NCI-H2081 treated with DMSO at 0.1 percent for 48 hours (cell line): ENCODE data around the gene CUEDC2.

Source experiments
- DNase-seq: peaks from one replicate; lab custom pipeline; 2025; lab: John Stamatoyannopoulos, UW

The CUEDC2 gene

DNA sequence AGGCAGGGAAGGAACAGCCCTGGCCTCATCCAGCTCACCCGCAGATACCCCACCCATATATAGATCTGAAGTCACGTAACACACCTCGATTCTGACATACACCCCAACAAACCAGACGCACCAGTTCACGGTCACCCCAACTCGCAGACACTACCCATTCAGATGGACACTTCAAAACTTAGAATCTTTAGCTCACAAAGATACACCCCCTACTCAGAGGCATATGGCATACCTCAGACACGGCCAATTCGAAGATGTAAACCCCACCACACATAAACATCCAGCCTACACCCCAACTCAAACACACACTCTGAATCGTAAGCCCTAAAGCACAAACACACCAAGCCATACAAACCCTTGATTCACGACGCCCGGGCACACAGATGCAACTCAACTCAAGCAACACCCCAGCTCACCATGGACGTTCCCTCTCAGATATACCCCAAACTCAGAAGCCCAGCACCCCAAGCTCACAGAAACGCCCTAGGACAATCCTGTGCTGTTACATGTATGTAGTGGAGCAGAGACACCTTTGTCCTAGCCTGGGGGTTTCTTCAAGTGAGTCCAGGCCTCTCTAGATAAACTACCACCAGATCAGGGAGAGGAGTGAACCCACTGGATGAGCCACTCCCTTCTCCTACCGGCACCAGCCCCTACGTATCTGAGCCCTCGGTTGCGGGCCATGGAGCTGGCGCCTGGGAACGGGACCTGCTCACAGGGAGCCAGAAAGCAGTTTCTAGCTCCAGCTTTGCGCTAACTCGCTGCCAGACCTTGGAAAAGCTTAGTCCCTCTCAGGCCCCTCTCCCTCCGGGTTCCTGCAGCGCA lies 22.6 kb downstream of the CUEDC2 start:
- no peak for DNase-seq

DNA sequence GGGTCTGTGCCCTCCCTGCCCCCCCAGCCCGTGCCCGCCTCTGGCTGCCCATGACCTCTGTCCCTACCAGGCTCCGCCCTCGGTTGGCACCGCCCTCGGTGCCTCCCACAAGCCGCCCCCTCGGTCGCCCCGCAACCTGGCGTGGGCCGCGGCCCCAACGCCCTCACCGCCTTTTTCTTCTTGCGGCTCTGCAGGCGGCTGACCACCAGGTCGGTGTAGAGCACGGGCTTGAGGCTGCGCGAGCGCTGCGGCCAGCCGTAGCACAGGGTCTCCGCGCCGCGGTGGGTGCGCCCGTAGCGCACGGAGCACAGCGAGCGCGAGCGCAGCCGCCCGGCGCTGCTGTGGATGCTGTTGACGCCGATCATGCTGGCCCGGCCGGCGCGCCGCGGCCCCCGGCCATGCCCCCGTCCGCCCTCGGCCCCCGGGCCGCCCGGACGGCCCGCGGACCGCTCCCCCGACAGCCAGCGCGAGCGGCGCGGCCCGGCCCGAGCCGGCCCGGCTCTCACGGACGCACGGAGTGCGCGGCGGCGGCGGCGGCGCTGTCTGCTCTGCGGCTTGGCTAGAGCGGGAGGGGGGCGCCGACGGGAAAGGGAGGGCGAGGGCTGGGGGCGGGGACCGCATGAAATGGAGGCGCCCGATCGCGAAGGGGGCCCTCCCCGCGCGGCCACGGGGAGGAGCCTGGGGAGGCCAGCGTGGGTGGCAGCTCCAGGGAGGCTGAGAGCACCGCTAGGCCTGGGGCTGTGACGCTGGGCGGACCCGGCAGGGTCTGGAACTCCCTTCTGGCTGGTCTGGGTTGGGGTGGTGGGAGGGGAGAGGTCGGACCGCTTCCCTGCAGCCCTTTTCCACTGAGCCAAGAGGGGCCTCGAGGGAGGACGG lies 23.4 kb downstream of the CUEDC2 start:
- no peak for DNase-seq

DNA sequence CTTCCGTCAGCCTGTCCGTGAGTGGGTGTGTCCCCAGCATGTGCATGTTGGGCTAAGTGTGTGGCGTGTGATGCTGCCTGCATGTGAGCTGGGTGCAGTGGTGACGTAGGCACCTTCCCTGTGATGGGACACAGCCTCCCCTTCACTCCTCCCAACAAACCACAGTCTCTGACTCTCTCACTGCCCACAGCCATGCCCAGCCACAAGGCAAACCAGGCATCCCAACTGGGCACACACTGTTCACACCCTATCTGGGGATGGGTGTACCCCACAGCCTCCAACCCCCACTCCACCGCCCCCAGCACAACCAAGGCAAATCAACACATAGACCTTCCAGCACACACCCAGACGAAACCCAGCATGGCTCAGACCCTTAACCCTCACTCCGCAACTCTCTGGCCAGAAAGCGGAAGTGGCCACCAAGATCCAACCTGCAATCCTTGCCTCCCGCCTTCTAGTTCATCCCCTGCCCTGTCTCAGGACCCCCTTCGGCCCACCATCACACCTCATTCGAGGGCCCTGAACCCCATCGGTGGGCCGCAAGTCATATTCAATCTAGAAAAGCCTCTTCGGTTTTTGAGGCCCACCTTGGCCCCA lies 24.1 kb downstream of the CUEDC2 start:
- no peak for DNase-seq

DNA sequence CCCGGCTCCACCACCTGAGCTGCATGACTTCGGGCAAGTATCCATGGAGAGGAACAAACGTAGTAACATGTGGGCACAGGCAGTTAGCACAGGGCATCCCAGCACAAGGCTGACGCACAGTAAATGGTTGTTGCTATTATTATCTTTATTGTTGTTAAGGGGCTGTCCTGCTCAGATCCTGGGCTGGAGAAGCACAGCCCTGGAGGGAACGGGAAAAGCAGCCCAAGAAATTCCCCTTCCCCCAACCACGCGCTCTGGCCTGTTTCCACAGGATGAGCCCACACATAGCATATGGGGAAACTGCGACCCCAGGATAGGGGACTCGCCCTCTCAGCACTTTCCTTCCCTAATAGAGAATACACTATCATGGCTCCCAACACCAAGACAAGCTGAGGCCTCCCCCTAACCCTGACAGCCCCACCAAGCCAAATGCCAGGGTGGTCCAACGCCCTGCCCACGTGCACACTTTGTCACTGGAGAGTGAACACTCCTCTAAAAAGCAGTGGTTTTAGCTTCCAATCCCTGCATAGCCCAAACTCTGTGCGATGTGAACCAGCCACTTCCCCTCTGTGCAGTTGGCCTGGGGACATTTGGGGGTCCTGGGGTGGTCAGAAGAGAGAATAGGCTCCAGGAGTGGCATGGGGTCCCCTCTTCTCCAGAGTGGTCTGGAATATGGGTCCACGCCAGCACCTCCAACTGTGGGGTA lies 24.8 kb downstream of the CUEDC2 start:
- DNase-seq, result no peak

DNA sequence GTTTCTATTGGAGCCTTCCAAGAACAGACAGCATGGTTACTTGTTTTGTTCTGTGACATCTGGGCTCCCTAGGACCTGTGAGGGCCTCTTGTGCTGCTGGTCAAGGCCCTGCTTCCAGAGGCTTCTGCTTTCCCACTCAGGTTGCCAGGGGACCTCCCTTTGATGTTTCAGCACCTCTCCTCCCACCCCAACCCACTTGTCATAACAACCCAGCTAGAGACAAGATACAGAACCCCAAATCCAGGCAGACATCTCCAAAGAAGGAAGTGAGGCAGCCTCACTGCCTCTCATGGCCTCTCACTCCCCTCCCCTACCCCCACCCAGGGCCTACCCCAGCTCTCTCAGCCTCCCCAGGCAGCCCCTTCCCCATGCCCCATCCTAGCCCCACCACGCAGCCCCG lies 25.6 kb downstream of the CUEDC2 start:
- DNase-seq, result no peak

DNA sequence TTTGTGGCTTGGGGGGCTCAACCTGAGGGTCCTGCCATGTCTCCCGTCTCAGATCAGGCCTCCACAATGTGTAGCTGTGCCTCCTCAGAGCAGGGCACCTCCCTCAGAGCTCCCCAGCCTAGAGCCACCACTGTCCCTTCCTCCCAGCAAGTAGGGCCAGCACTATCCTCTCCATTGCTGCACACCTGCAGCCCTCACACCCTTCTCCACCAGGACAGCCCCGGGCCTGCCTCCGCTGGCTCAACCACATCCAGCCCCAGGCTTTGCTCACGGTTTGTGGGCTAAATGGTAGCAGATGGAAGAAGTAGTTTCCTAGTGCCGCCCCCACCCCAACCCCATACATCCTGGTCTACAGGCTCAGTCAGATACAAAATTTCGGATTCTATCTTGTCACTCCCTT lies 26.7 kb downstream of the CUEDC2 start:
- DNase-seq, result no peak

DNA sequence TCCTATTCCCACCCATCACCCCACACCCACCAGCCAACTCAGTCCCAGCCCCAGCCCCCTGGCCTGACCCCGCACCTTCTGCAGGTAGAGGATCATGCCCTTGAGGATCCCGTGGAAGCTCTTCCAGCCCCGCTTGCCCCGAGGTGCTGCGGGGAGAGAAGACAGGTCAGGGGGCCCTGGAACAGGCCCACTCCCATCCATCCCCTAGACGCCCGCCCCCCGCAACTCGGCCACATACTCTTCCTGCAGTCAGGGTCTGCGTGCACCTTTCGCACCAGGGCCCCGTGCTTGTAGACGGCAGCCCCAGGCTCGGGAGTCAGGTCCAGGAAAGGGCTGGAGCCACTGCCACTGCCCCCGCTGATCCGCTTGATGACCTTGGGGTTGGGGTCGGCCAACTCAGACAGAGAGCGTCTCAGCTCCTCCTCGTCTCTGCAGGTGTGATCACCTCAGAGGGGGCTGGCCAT lies 27.2 kb downstream of the CUEDC2 start:
- DNase-seq, result no peak

DNA sequence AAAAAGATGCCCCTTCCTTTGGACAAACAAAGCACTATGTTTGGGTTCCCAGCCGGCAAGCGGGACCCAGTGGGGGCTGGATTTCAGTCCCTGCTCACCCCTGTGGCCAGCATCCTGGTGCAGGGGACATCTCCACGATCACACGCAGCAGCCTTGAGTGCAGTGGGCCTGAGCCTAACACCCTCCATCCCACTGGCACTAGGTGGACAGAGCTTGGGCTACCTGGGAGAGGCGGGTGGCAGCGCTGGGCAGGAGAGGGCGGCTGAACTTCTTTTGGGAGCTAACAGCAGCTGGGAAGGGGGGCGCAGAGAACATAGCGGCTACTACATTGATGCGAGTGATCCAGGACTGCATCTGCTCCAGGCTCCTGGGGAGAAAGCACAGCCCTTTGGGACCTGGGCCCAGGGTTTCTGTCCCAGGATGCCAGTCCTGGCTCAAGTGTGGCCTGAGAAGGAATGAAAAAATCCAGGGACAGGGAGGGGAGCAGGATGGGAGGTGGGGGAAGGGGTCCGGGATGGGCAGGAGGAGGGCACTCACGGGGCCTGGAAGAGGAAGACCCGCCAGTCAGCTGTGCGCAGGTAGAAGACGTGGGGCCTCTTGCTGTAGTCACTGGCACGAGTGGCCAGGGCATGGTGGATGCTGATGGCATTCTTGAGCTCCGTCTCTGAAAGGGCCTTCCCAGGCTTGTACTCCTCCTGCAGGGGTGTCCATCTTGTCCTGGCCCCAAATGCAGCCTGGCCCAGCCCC lies 27.8 kb downstream of the CUEDC2 start:
- no peak for DNase-seq

DNA sequence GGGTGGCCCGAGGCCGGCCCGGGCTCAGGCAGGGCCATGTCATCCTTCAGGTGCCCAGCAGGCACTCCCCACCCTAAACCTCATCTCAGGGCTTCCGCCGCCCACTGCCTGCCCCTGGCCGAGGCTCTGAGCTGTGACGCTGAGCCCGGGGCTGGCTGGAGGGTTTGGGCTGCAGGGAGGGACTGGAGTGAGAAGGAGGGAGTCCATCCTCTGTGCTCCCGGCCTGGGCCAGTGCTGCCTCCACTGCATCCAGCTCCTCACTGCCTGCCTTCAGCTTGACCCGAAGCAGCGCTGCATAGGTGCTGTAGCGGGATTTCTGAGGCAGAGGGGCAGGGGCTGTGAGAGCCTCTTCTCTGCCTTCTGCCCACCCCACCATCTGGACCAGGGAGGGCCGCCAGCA lies 29.3 kb downstream of the CUEDC2 start:
- DNase-seq, result no peak

DNA sequence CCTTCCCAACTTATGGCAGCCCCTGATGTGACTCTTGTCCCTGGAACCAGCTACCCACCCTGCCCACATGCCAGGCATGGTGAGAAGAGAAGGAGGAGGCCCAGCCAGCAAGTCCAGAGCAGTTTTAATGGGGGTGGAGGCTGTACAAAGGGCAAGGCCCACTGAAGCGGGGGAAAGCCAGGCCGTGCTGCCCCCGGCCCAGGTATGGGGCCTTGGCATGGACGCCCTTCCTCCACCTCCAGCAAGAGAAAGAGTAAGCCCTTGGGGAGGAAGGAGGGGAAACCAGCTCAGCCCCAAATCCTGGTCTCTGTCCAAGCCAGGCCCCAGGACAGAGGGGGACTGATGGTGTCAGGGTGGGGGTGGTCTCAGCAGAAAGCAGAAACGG lies 29.9 kb downstream of the CUEDC2 start:
- DNase-seq, result no peak

DNA sequence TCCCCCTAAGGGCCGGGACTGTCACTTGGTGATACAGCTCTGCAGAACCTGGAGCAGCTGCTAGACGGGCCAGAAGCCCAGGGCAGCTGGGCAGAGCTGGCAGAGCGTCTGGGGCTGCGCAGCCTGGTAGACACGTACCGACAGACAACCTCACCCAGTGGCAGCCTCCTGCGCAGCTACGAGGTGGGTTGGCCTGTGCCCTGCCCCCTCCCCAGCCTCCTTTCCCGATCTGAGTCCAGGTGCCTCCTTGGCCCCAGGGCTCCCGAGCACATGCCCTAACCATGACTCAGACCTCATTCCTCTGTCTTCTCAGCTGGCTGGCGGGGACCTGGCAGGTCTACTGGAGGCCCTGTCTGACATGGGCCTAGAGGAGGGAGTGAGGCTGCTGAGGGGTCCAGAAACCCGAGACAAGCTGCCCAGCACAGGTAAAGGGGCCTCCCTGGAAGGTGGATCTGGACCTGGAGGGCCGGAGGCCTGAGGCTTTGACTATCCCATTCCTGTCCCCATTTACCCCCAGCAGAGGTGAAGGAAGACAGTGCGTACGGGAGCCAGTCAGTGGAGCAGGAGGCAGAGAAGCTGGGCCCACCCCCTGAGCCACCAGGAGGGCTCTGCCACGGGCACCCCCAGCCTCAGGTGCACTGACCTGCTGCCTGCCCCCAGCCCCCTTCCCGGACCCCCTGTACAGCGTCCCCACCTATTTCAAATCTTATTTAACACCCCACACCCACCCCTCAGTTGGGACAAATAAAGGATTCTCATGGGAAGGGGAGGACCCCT lies 30.5 kb downstream of the CUEDC2 start:
- no peak for DNase-seq

DNA sequence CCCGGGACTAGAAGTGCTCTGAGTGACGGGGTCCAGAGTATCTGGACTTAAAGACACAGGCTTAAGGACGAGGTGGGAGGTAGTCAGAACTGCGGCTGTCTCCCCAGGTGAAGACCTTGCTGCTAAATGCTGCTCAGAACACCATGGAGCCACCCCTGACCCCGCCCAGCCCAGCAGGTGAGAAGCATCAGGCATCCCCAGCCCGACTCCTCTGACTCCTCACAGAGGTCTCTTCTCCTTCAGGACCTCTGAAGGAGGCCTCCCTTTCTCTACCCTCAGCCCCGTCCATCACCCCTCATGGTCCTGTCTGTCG lies 31.1 kb downstream of the CUEDC2 start:
- no peak for DNase-seq

DNA sequence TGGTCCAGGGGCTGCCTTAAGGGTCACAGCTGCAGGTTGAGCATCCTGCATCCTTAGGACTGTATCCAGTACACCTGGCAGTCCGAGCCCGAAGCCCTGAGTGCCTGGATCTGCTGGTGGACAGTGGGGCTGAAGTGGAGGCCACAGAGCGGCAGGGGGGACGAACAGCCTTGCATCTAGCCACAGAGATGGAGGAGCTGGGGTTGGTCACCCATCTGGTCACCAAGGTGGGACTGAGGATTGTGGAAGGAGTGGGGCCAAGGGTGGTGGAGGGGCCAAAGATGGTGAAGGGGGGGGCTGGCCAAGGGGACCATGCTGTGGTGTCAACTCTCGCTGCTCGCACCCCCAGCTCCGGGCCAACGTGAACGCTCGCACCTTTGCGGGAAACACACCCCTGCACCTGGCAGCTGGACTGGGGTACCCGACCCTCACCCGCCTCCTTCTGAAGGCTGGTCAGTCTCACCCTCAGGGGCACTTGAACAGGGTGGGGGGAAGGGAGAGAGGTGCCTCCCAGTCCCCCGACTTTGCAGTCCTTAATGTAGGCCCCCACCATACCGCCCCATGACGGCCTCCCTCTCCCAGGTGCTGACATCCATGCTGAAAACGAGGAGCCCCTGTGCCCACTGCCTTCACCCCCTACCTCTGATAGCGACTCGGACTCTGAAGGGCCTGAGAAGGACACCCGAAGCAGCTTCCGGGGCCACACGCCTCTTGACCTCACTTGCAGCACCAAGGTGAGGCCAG lies 31.6 kb downstream of the CUEDC2 start:
- no peak for DNase-seq

DNA sequence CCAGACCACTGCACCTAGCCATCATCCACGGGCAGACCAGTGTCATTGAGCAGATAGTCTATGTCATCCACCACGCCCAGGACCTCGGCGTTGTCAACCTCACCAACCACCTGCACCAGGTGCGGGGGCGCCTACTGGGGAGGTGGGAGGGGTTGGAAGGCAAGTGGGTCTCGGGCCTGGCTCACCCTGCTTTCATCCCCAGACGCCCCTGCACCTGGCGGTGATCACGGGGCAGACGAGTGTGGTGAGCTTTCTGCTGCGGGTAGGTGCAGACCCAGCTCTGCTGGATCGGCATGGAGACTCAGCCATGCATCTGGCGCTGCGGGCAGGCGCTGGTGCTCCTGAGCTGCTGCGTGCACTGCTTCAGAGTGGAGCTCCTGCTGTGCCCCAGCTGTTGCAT lies 32.3 kb downstream of the CUEDC2 start:
- no peak for DNase-seq

DNA sequence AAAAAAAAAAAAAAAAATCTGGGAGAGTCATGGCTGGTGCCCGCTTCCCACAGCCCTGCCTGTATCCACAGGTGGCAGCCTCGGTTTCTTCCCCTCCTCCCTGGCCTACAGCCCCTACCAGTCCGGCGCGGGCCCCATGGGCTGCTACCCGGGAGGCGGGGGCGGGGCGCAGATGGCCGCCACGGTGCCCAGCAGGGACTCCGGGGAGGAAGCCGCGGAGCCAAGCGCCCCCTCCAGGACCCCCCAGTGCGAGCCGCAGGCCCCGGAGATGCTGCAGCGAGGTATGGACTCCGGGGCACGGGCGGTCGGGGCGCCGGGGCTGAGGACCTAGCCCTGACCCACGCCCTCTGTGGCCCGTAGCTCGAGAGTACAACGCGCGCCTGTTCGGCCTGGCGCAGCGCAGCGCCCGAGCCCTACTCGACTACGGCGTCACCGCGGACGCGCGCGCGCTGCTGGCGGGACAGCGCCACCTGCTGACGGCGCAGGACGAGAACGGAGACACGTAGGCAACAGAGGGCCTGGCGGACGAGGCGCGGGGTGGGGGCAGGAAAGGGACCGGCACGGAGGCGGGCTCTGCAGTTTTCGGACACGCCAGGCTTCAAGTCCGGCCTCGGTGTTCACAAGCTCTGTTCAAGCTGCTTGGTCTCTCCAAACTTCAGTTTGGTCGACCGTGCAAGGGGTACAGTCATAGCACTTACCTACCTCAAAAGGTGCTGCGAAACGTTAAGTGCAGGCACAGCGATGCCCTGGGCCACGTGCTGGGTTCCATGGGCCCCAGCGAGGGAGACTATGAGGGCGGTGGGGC lies 33.0 kb downstream of the CUEDC2 start:
- DNase-seq, result no peak

DNA sequence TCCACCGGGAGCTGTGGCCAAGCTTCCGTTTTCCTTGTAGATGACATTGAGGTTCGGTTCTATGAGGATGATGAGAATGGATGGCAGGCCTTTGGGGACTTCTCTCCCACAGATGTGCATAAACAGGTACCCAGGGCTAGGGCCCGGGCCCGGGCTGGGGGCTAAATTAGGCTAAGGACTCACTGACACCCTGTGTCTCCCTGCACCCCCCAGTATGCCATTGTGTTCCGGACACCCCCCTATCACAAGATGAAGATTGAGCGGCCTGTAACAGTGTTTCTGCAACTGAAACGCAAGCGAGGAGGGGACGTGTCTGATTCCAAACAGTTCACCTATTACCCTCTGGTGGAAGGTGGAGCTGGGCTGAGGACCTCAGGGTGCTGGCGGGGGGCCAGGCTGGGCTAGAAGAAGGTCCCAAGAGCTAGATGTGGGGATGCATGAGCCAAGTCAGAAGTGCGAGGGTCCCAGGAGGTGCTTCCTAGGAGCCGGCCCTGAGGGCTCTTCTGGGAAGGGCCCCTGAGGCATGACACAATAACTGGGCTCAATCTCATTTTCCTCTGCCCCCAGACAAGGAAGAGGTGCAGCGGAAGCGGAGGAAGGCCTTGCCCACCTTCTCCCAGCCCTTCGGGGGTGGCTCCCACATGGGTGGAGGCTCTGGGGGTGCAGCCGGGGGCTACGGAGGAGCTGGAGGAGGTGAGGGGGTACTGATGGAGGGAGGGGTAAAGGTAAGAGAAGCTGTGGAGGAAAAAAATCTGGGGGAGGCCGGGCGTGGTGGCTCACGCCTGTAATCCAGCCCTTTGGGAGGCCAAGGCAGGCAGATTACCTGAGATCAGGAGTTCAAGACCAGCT lies 34.0 kb downstream of the CUEDC2 start:
- DNase-seq, result no peak

DNA sequence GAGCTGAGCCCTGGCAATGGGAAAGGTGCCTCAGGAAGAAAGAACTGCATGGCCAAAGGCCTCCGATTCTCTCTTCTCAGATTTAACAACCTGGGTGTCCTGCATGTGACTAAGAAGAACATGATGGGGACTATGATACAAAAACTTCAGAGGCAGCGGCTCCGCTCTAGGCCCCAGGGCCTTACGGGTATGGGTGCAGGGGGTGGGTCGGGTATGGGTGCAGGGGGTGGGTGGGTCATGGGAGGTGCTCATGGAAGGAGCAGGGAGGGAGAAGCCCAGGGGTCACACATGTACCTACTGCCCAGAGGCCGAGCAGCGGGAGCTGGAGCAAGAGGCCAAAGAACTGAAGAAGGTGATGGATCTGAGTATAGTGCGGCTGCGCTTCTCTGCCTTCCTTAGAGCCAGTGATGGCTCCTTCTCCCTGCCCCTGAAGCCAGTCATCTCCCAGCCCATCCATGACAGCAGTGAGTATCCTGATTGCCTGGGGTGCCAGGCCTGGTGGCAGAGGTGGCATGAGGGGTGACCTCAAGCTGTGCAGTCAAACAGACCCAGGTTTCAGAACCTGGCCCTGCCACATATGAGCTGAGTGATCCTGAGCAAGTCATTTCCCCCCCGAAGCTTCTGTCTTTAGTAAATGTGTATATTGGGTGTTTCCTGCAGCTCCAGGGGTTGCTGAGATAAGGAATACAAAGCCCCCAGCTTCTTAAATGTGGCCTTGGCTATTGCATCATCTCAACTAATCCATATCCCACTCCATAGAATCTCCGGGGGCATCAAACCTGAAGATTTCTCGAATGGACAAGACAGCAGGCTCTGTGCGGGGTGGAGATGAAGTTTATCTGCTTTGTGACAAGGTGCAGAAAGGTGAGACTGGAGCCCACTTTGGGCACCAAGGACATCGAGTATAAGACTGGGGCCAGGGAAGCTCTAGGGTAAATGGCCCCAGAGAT lies 34.9 kb downstream of the CUEDC2 start:
- DNase-seq, result no peak
